NCI-H446 treated with DMSO at 0.1 percent for 48 hours (cell line): Measurements from ENCODE around the gene MYCBP2.
"Not testable (repeated sequence)": the region's sequence is repeated elsewhere in the genome, so short reads cannot be mapped to it uniquely, and the experiment has no call there.

Experiments
- DNase-seq: peaks from one replicate; lab custom pipeline; 2025; lab: John Stamatoyannopoulos, UW

Gene MYCBP2, protein sequence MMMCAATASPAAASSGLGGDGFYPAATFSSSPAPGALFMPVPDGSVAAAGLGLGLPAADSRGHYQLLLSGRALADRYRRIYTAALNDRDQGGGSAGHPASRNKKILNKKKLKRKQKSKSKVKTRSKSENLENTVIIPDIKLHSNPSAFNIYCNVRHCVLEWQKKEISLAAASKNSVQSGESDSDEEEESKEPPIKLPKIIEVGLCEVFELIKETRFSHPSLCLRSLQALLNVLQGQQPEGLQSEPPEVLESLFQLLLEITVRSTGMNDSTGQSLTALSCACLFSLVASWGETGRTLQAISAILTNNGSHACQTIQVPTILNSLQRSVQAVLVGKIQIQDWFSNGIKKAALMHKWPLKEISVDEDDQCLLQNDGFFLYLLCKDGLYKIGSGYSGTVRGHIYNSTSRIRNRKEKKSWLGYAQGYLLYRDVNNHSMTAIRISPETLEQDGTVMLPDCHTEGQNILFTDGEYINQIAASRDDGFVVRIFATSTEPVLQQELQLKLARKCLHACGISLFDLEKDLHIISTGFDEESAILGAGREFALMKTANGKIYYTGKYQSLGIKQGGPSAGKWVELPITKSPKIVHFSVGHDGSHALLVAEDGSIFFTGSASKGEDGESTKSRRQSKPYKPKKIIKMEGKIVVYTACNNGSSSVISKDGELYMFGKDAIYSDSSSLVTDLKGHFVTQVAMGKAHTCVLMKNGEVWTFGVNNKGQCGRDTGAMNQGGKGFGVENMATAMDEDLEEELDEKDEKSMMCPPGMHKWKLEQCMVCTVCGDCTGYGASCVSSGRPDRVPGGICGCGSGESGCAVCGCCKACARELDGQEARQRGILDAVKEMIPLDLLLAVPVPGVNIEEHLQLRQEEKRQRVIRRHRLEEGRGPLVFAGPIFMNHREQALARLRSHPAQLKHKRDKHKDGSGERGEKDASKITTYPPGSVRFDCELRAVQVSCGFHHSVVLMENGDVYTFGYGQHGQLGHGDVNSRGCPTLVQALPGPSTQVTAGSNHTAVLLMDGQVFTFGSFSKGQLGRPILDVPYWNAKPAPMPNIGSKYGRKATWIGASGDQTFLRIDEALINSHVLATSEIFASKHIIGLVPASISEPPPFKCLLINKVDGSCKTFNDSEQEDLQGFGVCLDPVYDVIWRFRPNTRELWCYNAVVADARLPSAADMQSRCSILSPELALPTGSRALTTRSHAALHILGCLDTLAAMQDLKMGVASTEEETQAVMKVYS (N-terminal part only)

DNA sequence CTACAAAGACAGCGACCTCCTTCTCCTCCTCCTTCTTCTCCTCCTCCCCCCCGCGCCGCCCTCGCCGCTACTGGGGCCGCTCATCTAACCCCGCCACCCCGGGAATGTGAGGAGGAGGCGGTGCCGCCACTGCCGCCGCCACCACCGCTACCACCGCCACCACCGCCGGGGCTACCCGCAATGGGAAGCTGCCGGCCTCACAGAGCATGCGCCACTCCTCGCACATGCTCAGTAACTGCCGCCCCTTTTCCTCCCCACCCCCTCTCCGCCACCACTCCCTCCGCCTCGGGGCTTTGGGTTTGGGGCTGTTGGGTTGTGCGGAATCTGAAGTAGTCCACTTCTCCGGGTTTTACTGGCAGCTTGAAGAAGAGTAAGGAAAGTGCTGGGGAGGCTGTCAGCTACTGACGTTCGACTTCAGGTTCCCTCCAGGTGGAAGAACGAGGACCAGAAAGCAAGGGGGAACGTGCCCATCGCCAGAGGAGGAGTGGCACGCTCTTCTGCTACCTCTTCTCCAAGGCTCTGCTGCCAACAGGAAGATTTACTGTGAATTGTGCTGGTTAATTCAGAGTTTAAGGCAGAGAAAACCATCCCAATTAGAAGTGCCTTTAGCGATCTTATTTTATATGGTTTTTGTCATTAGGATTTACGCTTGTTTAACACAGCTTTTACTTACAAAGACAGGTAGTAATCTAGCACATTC is at the start of gene MYCBP2:
Gene MYCBP2, minus strand, starts transcription at position 190 of the 700 bp plus-strand sequence. CDS start 319 bp downstream, outside the sequence.
- DNase-seq: peak; percentile 66

DNA sequence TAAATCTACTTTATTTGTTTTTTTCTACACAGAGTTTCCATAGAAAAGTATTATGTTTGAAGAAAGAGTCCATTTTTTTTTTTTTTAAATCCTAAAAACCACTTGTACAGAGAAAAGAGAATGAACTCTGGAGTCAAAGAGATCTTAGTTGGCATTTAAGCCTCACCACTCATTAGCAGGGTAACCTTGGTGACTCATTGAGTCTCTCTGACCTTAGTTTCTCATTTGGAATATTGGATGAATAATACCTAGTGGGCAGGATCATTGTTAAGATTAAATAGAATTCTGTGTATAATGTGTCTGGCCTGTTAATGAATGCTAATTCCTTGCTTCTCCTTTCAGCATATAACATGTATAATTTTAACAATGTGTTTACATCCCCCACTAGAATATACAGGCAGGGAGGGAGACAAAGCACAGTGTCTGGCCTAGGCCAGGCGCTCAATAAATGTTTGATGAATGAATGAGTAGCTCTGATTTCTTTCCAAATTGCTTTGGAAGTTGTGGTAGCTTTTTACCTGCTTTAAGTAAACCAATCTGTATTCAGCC is 48.7 kb upstream of the MYCBP2 start:
- DNase-seq: no peak

DNA sequence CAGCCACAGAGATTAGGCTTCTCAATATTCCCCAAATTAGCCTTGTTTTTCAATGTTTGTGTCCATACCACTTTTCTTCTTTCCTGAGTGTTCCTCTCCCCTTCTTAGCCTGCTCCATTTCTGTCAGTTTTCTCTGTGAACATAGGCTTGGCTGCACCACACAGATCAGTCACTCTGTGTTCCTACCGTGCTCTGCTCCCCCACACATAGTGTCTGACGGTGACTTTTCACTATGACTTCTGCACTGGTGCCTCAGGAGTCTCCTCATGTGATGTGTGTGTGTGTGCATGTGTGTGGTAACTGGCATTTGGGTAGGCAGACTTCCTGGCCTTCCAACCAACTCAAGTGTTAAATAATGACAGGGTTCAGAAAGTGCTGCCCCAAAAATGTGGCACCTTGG is 47.9 kb upstream of the MYCBP2 start:
- no peak for DNase-seq

DNA sequence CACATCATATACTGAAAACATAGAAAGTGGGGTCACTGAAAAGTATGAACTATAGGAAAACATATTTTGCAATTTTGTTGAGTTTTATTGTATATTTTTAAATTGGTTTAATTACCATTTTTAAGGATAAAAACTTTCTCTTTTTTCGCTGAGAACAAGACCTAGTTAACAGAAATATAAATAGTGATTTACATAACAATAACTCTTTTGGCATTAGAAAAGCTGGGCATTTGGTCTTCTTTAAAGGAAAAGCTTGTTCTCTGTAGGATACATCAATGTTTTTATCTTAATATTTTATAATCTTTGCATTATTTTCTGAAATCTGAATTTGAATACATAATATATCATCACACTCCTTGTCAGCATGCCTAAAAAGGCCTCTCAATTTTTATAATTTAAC is 47.4 kb upstream of the MYCBP2 start:
- peak; percentile 5 for DNase-seq

DNA sequence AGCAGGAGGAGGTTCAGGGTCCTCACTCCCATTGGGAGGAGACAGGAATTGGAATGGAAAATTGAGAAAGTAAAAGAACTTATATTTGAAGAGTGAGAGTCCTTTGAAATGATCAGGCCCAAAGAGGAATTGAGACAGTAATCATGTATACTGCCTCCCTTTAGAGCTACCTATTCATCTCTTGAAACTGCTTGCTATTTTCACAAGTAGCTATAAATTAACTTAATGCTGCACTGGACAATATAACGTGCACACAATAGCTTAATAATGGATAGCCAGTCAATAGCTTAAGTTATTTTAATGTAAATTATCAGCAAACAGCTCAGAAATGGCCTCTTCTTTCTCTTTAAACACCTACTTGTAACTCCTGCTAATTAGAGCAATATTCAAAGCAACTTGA is 46.6 kb upstream of the MYCBP2 start:
- no peak for DNase-seq

DNA sequence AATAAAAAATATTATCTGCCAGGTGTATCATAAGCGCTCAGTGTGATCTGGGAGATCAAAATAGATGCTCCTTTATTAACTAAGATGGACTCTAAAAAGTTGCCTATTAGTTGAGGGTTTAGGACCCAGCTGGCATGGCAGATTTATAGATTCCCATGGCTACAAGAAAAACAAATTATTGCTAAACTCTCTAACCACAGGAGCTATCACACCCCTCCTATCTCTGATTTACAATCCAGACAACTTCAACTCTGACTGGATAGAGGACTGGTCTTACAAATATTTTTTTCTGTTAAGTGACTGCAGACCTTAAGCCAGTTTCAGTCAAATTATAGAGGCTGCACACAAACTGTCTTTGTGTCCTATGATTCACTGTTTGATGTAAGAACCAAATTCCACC is 45.4 kb upstream of the MYCBP2 start:
- no peak for DNase-seq

DNA sequence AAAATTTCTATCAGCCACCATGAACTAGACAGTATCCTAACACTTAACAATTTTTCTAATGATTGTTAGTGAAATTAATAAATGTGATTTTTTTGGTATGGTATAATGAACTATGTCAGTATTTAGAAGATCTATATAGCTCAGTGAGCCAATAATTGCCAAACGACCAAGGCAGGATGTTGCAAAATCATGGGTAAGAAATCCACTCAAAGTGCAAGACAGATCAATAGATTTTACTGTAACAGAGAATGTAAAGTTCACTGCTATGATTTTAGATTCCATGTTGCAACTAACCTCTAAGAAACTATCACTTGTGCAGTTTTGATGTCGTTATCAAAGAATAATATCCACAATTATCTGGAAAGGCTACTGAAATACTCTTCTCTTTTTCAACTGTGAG is 44.0 kb upstream of the MYCBP2 start:
- DNase-seq: no peak

DNA sequence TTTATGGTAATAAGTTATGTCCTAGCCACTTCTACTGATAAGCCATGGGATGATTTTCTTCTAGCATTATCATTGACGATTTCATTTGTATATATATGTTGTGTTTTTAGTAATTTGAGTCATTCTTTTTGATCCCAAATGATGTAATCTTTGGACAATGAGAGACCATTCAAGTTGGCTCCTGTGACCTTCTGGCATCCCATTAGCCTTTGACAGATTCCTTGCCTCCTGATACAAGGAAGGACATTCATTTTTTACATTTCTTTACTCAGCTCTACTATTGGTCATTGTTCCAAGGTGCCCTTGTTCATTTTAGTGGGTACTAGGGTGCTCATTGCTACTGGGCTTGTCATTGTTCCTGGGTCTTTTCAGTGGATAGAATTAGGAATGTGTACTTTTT is 35.3 kb upstream of the MYCBP2 start:
- DNase-seq: no peak

DNA sequence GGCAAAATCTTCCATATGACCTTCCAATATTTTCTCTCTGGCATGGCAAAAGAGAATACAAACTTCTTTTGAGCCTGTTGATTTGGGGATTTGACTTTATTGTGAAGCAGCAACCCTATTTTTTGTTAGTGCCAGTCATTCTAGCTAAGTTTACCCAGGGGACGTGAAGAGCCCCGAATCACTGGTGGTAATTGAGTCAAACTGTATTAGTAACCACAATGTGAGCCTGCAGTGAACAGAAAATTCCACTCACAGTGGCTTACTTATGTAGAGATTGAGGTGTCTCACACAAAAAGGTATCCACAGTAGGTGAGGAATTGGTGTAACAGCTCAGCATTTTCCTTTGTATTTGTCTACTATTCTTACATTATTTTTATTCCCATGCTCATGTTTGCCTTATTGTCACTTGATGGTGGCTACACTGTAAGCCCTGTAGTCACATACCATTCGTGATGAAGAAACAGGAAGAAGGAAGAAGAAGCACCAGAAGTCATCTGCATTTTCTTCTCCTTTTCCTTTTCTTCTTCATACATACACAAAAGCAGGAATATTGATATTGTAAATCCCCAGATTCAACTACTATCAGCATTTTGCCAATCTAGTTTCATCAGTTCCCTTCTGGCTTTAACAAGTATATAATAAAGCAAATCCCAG is 33.3 kb upstream of the MYCBP2 start:
- DNase-seq: no peak

DNA sequence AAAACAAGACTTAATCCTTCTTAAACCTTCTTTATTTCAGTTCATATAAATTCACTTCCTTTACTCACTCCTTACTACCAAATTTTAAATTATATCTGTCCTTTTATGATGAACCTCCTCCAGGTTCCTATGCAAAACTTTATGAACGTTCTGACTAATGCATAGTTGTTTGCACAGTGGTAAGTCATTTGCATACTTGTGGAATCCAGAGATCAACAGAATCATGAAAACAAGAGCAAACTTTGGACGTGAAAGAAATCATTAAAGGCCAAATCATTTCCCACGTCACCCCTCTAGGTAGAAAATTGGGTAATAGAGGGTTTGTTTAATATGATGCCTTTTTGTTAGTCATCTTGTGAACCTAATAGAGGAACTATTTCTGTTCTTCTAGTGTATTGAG is 32.3 kb upstream of the MYCBP2 start:
- DNase-seq: no peak

DNA sequence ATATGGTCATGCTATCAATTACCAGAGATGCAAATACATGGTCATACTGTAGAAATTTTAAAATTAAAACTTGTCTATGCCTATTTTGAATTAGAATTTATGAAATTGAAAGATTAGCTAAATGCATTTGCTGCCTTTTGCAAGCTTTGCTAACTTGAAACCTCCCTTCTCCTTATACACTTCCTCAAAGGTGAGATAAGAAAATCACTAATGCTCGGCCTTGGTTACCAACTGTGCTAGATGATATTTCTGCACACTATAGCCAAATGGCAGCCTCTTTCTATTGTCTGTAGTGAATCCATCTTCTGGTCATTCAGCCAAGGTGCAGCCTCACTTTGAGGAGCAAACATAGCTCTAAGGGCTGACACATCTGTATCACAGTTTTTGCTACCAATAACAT is 31.1 kb upstream of the MYCBP2 start:
- DNase-seq: no peak

DNA sequence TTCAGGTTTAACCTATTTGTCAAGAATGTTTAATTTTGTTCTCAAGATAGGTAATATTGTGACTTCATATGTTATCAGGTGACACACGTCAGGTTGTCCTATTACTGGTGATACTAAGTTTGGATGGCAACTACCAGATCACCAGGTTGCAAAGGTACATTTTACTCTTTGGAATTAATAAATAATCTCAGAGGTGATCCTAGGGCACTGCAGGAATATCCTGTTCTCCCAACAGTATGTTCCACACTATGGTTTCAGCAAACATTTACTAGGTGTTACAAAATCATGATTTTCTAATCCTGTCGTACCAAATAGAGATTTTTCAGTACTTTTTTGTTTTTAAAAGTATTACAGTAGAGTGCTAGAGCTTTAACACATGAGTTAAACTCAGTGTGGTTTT is 29.3 kb upstream of the MYCBP2 start:
- DNase-seq: no peak

DNA sequence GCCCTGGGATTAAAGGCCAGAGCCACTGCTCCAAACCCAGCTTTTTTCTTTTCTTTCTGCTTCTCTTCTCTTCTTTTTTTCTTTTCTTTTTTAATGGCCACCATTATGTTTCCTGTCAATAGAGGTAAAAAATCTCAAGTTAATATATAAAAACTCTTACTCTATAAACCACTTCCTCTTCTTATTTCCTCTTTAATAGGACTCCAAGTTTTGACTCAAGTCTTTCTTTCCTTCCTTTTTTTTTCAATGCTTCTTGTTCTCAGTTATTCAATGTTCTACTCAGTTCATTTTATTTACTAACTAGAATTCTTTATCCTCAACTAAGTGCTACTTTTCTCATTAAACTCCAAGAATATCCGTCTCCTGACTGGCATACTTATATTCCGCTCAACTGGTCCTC is 27.1 kb upstream of the MYCBP2 start:
- no peak for DNase-seq

DNA sequence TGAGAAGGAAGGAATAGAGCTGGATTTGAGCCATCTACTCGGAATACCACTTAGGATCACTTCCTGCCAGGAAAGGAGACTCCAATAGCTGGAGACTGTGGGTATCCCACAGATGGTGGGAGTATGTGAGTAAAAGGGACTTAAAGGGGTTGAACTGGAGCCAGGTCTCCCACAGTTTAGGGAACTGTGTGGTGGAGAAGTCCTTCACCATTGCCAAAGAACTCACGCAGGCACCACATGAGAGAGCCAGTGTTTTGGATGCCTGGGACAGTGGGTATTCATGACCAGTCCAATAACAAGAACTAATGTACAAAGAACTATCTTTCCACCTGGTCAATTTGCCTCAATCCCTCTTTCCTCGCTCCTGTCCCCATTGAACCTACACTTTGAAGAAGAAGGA is 24.4 kb upstream of the MYCBP2 start:
- no peak for DNase-seq

DNA sequence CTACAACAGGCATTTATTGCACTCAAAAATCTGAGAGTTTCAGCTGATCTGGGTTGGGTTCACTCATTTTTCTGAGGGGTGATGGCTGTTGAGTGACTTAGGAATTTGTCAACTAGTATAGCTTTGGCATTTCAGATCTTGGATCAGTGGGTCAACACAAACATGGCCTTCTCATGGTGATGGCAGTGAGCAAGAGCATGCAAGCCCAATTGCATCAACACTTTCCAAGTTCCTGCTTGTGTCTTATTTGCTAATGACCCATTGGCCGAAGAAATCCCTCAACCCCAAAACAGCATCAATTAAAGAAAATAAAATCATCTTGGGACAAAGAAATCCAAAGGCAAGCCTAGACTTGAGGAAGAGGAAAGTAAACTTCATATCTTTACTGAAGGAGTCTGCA is 23.9 kb upstream of the MYCBP2 start:
- no peak for DNase-seq

DNA sequence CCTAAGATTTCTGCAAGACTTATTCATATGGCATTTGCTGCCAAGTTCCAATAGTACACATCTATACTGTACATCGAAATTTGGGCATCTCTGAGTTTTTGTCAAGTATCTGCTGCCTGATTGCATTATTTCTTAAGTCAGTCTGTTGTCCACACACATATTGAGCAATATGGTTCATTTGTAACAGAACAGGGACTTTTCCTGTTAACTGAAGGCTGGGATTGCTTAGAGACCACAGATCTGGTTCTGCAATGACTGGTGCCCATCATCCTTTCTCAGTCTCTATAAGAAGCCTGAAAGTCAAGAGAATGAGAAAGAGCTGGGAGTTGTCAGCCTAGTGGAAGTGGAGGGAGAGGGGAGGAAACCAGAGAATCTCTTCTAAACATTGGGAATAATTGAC is 22.5 kb upstream of the MYCBP2 start:
- no peak for DNase-seq

DNA sequence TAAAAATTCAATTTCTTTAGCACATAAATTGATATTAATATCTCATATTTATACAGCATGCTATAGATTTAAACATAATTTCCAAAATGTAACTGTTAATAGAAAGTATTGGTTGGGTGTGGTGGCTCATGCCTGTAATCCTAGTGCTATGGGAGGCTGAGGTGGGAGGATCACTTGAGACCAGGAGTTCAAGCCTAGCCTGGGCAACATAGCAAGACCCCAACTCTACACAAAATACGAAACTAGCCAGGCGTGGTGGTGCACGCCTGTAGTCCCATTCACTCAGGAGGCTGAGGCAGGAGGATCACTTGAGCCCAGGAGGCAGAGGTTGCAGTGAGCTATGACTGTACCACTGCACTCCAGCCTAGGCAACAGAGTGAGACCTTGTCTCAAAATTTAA is 20.5 kb upstream of the MYCBP2 start:
- not testable (repeated sequence) for DNase-seq

DNA sequence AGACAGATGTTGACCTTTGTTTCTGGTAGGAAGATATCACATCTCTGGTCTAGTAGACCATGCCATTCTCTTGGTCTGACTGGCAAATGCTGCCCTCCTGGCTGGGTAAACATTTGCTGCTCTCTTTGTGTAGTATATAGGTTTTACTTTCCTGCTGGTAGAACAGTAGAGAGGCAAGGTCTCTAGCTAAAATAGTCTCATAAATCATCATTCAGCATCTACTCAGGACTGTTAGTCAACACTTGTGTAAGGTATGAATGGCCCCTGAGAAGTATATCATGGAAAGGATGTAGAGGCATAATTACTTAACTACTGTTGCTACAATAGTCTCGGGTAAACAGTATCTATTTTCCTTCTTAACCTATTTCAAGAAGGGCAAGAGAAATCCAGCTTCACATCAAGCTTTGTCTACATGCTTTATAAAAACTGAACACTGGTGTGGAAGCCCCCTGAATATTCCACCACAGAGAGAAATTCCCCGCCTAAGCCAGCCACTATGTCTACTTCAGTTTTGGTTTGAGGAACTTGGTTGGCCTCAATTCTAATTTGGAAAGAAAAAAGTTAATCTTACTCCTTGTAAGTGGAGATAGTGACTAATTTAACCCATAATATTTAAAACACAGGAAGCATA is 18.4 kb upstream of the MYCBP2 start:
- no peak for DNase-seq

DNA sequence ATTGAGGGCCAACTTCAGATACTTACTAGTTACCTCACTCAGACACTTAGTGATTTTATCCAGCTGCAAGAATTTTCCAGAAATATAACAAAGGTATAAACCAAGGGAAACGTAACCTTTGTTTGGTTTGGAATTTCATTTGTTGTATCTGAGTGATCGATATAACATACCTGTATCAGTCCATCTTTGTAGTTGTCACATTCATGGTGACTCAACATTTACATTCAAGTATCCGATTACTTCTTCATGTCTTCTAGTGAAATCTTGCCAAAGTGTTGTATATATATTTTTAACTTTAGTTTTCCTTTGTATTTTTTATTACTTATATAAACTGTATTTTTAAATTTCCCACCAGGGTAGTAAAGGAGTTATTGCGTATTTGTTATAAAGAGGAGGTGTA is 16.9 kb upstream of the MYCBP2 start:
- no peak for DNase-seq

DNA sequence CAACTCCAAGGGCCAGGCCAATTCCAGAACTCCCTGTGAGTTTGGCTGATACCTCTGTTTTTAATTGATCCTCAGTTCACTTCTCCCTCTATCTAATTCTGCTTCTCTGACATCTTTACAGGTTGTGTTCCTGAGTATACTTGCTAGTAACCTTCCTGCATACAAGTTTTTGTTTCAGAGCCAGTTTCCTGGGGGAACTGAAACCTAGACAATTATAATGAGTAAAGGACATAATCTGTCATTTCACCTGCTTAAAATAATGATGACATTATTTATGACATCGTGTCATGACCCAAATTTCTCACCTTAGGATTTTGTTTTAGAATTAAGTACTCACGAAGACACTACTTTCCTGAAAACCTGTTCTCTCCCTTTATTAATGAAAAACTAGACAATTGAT is 12.5 kb upstream of the MYCBP2 start:
- DNase-seq: no peak

DNA sequence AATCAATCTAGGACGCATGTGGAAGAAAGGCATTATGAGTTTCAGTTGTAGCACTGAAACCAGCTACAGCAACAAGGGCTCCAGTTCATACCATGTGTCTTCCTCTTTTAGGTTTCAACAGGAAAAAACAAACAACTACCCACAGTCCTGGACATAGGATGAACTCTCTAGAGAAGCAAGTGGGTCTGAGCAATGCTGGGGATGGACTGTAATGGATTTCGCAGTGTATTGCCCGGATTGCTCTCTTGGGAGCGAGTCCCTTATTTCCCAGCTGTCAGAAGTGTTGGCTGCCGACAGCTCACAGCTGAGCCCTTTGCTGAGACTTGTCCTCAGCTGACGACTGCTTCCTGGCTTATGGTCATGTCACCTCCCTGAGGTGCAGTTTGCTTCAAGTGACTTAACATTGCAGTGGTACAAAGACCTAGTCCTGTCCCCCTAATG is 12.1 kb upstream of the MYCBP2 start:
- DNase-seq: no peak
